Measurements from ENCODE around the gene ELMO1.

ELMO1 gene

DNA sequence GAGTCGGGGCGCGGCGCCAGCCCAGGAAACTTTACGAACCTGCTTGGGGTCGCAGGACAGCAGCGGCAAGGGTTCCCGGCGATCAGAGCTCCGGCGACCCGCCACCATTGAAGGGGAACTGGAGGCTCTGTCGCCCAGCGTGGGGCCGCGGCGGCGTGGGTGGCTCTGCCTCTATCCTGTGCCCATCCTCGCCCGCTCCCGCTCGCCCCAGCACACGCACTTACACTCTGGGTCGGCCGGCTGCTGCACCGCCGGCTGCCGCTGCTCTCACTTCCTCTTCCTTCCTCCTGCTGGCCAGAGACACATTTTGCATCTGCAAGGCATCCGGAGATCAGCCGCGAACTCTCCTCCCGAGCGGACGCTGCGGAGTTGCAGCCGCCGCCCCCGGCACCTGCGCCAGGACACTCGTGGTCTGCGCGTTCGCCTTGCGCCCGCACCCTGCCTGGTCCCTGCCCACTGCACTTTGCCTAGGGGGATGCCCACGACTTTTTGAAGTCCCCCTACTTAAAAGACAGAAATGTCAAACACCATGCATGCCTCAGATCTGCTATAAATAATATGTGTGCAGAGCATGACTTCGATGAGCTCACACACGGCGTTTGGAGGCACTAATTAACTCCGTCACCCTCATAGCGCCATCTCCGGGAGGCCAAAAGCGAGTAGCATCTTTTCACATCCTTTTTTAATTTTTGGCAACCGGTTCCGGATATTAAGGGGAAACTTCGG, at the start of gene ELMO1:
Gene ELMO1 (minus strand): TSS at position 229 of the 726 bp plus-strand sequence. CDS start 106,174 bp downstream, outside the sequence.
- DNase-seq (ENCODE audit: low read depth, low spot score): no peak
- POLR2A ChIA-PET: no interaction called here
- peak within 1 kb of the TSS; percentile 27; the same call in 1 of the 2 replicates for H3K4me3 ChIP-seq (ENCODE audit: low read depth, low read length)
- no peak for TF ChIP-seq CTCF (IDR thresholded peaks at IDR 0.05; ENCODE audit: insufficient read depth, low read length, missing control alignments)
- CTCF ChIA-PET: no interaction called here

- H3K4me3 ChIP-seq (ENCODE audit: low read depth, low read length): no peak overlapping the region
- CTCF ChIA-PET: no interaction called here
- no peak for DNase-seq (ENCODE audit: low read depth, low spot score)
- no peak for TF ChIP-seq CTCF (IDR thresholded peaks at IDR 0.05; ENCODE audit: insufficient read depth, low read length, missing control alignments)
- POLR2A ChIA-PET: no interaction called here
These were observed 48.9 kb upstream of the ELMO1 start for GRCh38 chr7:37497576-37497975.

DNA sequence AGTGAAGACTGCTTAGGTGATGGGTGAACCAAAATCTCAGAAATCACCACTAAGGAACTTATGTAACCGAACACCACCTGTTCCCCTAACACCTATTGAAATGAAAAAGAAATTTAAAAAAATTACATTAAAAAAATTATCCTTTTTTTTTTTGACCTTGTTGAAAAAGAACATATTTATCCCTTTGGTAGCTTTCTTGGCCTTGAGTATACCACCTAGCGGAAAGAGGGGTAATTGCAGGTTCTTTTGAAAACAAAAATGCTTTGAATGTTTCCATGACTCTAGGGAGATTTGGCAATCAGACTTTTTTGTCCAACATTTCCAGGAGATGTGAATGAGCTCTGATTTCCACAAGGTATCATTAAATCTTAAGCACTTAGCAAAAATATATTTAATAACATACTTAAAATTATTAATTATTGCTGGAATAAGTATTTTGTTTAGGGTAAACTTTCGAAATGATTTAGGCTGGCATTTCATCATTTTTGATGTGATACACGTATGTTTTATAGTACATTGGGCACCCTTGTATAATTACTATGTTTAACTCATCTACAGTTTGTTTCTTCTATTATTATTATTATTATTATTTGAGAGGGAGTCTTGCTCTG, 47.0 kb upstream of the ELMO1 start:
- DNase-seq (ENCODE audit: low read depth, low spot score): no peak
- ChIA-PET POLR2A (no interaction called here), CTCF (interaction anchor here (1.2 kb wide), 1 partner anchor 50 kb away, joined by 3 read pairs; no protein-coding TSS in a partner anchor)
- TF ChIP-seq CTCF (IDR thresholded peaks at IDR 0.05; ENCODE audit: insufficient read depth, low read length, missing control alignments): peak; percentile 23
- no peak overlapping the region for H3K4me3 ChIP-seq (ENCODE audit: low read depth, low read length)

- POLR2A ChIA-PET: no interaction called here
- CTCF ChIA-PET: interaction anchor here (1.2 kb wide), 1 partner anchor 50 kb away, joined by 3 read pairs; no protein-coding TSS in a partner anchor
- no peak for TF ChIP-seq CTCF (IDR thresholded peaks at IDR 0.05; ENCODE audit: insufficient read depth, low read length, missing control alignments)
- no peak for DNase-seq (ENCODE audit: low read depth, low spot score)
- H3K4me3 ChIP-seq (ENCODE audit: low read depth, low read length): no peak overlapping the region
These were observed 46.3 kb upstream of the ELMO1 start for GRCh38 chr7:37494926-37495325.

- CTCF ChIA-PET: no interaction called here
- TF ChIP-seq CTCF (IDR thresholded peaks at IDR 0.05; ENCODE audit: insufficient read depth, low read length, missing control alignments): no peak
- DNase-seq (ENCODE audit: low read depth, low spot score): no peak
- no peak overlapping the region for H3K4me3 ChIP-seq (ENCODE audit: low read depth, low read length)
- POLR2A ChIA-PET: no interaction called here
These were observed 45.1 kb upstream of the ELMO1 start for GRCh38 chr7:37493810-37494209.

DNA sequence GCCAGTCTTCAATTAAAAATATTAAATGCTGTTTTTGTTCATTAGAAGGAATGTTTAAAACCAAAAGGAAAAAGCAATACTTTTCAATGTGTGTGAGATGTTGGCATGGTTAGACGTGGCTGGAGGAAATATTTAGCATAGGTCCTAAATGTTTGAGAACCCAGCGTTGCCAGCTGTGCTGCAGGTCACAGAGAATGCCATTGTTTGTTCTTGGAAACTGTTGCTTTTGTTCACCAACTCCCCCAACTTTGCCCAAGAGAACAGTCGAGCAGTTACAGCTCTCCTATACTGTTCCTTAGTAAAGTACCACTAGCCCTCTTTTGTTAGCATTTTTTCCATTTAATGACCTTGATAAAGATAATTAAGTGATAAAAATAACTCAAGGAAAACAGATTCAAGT, 44.5 kb upstream of the ELMO1 start:
- TF ChIP-seq CTCF (IDR thresholded peaks at IDR 0.05; ENCODE audit: insufficient read depth, low read length, missing control alignments): no peak
- ChIA-PET CTCF (no interaction called here), POLR2A (no interaction called here)
- no peak overlapping the region for H3K4me3 ChIP-seq (ENCODE audit: low read depth, low read length)
- DNase-seq (ENCODE audit: low read depth, low spot score): no peak
